Activated CD4-positive, alpha-beta T cell treated with anti-CD3 and anti-CD28 coated beads, Interleukin-2, Interleukin-6, amounts not matched to agents 100 ng/mL and 50 ng/mL, durations not matched to agents 16 hours and 8 hours (primary cell): ENCODE measurements around the gene JPH4.
A peak's percentile ranks its signal among the peaks of the same experiment; 100 is the strongest.
"Not testable (repeated sequence)": the region's sequence is repeated elsewhere in the genome, so short reads cannot be mapped to it uniquely, and the experiment has no call there.

Source experiments
- DNase-seq: peaks from one replicate; pipeline ENCODE4 v3.0.0-alpha.2; 2020

JPH4 gene

GRCh38 chr14:23608454-23608853 lies 29.9 kb upstream of the JPH4 start:
- DNase-seq, result no peak

GRCh38 chr14:23605931-23606585 lies 27.5 kb upstream of the JPH4 start:
- peak; percentile 76 for DNase-seq

- DNase-seq, result no peak
These were observed 26.1 kb upstream of the JPH4 start for GRCh38 chr14:23604675-23605170.

GRCh38 chr14:23604148-23604547 lies 25.6 kb upstream of the JPH4 start:
- no peak for DNase-seq

GRCh38 chr14:23603103-23603502 lies 24.5 kb upstream of the JPH4 start:
- no peak for DNase-seq

- DNase-seq, result no peak
These were observed 23.8 kb upstream of the JPH4 start for GRCh38 chr14:23602181-23603095.

GRCh38 chr14:23601845-23602180 lies 23.2 kb upstream of the JPH4 start:
- DNase-seq, result no peak

GRCh38 chr14:23601424-23601823 lies 22.8 kb upstream of the JPH4 start:
- no peak for DNase-seq

GRCh38 chr14:23600806-23601205 lies 22.2 kb upstream of the JPH4 start:
- DNase-seq, result no peak

- no peak for DNase-seq
These were observed 21.7 kb upstream of the JPH4 start for GRCh38 chr14:23600322-23600707.

- DNase-seq, result not testable (repeated sequence)
These were observed 15.6 kb upstream of the JPH4 start for GRCh38 chr14:23594191-23594590.

GRCh38 chr14:23590198-23590597 lies 11.6 kb upstream of the JPH4 start:
- DNase-seq, result no peak

GRCh38 chr14:23589606-23590005 lies 11.0 kb upstream of the JPH4 start:
- no peak for DNase-seq

GRCh38 chr14:23588884-23589598 lies 10.5 kb upstream of the JPH4 start:
- DNase-seq, result peak; percentile 82

GRCh38 chr14:23584527-23585203 lies 6.1 kb upstream of the JPH4 start:
- not testable (repeated sequence) for DNase-seq

- DNase-seq, result not testable (repeated sequence)
These were observed 5.4 kb upstream of the JPH4 start for GRCh38 chr14:23583761-23584526.

GRCh38 chr14:23582906-23583760 lies 4.5 kb upstream of the JPH4 start:
- no peak for DNase-seq

GRCh38 chr14:23580948-23581281 lies 2.3 kb upstream of the JPH4 start:
- DNase-seq, result no peak

GRCh38 chr14:23580152-23580926 lies 1.7 kb upstream of the JPH4 start:
- no peak for DNase-seq

GRCh38 chr14:23579739-23580138 lies 1.1 kb upstream of the JPH4 start:
- DNase-seq, result no peak

GRCh38 chr14:23579311-23579630 lies 681 bp upstream of the JPH4 start:
- no peak for DNase-seq
